Activated CD8-positive, alpha-beta memory T cell treated with anti-CD3 and anti-CD28 coated beads for 48 hours (primary cell): ENCODE measurements around the gene DEFB132.

Experiments used
- DNase-seq, 3 experiments: peaks; one replicate each; pipeline ENCODE4 v3.0.0-alpha.2; 2020; ENCODE audit warnings: low read depth in 2 of 3, low spot score in 2 of 3

The DEFB132 gene

GRCh38 chr20:297098-297924, 39.8 kb downstream of the DEFB132 start, which contains the start of gene ZCCHC3:
ZCCHC3 (plus strand) TSS chr20:297570; CDS start chr20:297587, 17 bp downstream.
- DNase-seq = peak; percentile 43 to 71 (median 70)

- peak; percentile 13 to 34 (median 22) for DNase-seq
Measured at GRCh38 chr20:297925-298775, 40.6 kb downstream of the DEFB132 start.

- no peak for DNase-seq
Measured at GRCh38 chr20:298776-299391, 41.4 kb downstream of the DEFB132 start.

- no peak for DNase-seq
Measured at GRCh38 chr20:300345-300990, 42.9 kb downstream of the DEFB132 start.

- DNase-seq = no peak
Measured at GRCh38 chr20:301886-302848, 44.6 kb downstream of the DEFB132 start.

- no peak for DNase-seq
Measured at GRCh38 chr20:305745-306144, 48.2 kb downstream of the DEFB132 start.

- no peak for DNase-seq
Measured at GRCh38 chr20:308427-309038, 51.0 kb downstream of the DEFB132 start.

GRCh38 chr20:309306-309840, 51.8 kb downstream of the DEFB132 start:
- no peak for DNase-seq

GRCh38 chr20:309841-310644, 52.5 kb downstream of the DEFB132 start:
- peak; percentile 49 to 65 (median 57) for DNase-seq

GRCh38 chr20:310645-311044, 53.1 kb downstream of the DEFB132 start:
- DNase-seq = no peak
